Heart right ventricle (tissue), 16 donors: ENCODE results near the gene TMEM63B. TPM values are rescaled to one million over a fixed set of nuclear protein-coding genes. Genes with fewer than 3 reads are reported as not detected.

Experiments
- ATAC-seq, 8 donors: fragments of 200-7000 bp; cut with Tn5 transposase; one replicate each; pipeline ENCODE4 v1.9.1; 2020; ENCODE audit warnings: mild to moderate bottlenecking in 8 of 8, moderate library complexity in 8 of 8, moderate number of reproducible peaks in 1 of 8
- DNase-seq, 2 donors: peaks; one replicate each; pipeline ENCODE4 v3.0.0-alpha.2; 2020
- H3K27ac ChIP-seq, 10 donors: fragments of 200-600 bp; sonication (generic) in 2 of 10; one replicate each; pipeline versions ENCODE4 v1.5.0 to v1.8.0; 2020 to 2022; ENCODE audit warnings: mild to moderate bottlenecking in 3 of 10
- H3K27me3 ChIP-seq, 7 donors: fragments of 200-600 bp; one replicate each; pipeline ENCODE4 v1.8.0; 2021 to 2022; ENCODE audit warnings: mild to moderate bottlenecking in 2 of 7
- H3K36me3 ChIP-seq, 9 donors: fragments of 200-600 bp; sonication (generic) in 1 of 9; one replicate each; pipeline versions ENCODE4 v1.5.0 to v1.8.0; 2020 to 2022; ENCODE audit warnings: mild to moderate bottlenecking in 2 of 9
- H3K4me1 ChIP-seq, 9 donors: fragments of 200-600 bp; sonication (generic) in 1 of 9; one replicate each; pipeline versions ENCODE4 v1.5.0 to v1.8.0; 2020 to 2022; ENCODE audit warnings: mild to moderate bottlenecking in 4 of 9
- H3K4me3 ChIP-seq, 10 donors: fragments of 200-600 bp; sonication (generic) in 2 of 10; one replicate each; pipeline versions ENCODE4 v1.5.0 to v1.8.0; 2020 to 2022; ENCODE audit warnings: mild to moderate bottlenecking in 7 of 10, moderate library complexity in 2 of 10
- H3K9me3 ChIP-seq, 11 donors: fragments of 200-600 bp in 10 of 11; sonication (generic) in 2 of 11; one replicate each; pipeline versions ENCODE4 v1.5.0 to v1.8.0; 2013 to 2022; ENCODE audit warnings: mild to moderate bottlenecking in 2 of 11, control low read depth in 1 of 11, moderate library complexity in 1 of 11
- CTCF ChIP-seq, 9 donors: fragments of 200-600 bp; sonication (generic) in 2 of 9; IDR thresholded peaks; one replicate each; pipeline versions ENCODE4 v1.5.0 to v1.8.0; 2021 to 2022; ENCODE audit warnings: antibody characterized with exemption in 9 of 9, mild to moderate bottlenecking in 5 of 9, moderate library complexity in 1 of 9
- WGBS, 2 donors: extraction: QIAGEN DNeasy Blood & Tissue Kit; methylation state at CpG; one replicate each; pipeline ENCODE4 v1.1.7; 2013; ENCODE audit warnings: inconsistent platforms in 1 of 2; 5-methylcytosine and 5-hydroxymethylcytosine counted together
- intact Hi-C, 10 donors: fragments of 100-400 bp; cut with DNase I; formaldehyde crosslinking; loops; one replicate each; pipeline versions ENCODE4 v1.11.1 to v1.14.2; 2022
- polyA plus RNA-seq, 2 donors: library from polyadenylated mRNA; stranded (reverse); fragments of 200-250 nt; gene quantifications; one replicate each; pipeline ENCODE4 v1.2.3, GENCODE V29; 2013
- total RNA-seq, 10 donors: library from RNA; stranded (reverse); fragmentation: NEBNext Ultra II Directional in 3 of 10; extraction: Animal tissue kit (Norgen Biotek cat#: 25700) in 3 of 10; gene quantifications; one replicate each; pipeline versions ENCODE4 v1.2.1 to v1.2.4, GENCODE V29; 2021 to 2023
- donor health status: Arrhythmogenic right ventricular cardiomyopathy.
- donor health status: ischemic (EF 13 %, LVEDD 7.1; RV severe dilation, severe dysfunction).
- donor health status: healthy with polysubstance abuse.
- donor health status: DM: no; HTN: yes; CAD: no.
- donor health status: DM: no; HTN: no; CAD: no.
- donor health status: ischemic (EF 25% LVEDD 6.9; RV normal size, moderate dysfunction).
- donor health status: ischemic (EF 25% LVEDD 5.7; RV mildly dilated, moderate dysfunction).
- donor health status: healthy.
- donor health status: DM: yes; HTN: yes; CAD: no.
- donor health status: Ischemic cardiomyopathy.
- donor health status: ischemic (EF 35%, LVEDD 5.7; RV mildly dilated, moderate dysfunction).
- donor health status: nonischemic (EF 11% LVEDD 7.7; RV severe dilation, severe dysfunction).
- donor health status: DM: yes; HTN: yes; CAD: no.
- donor health status: PGD.
- donor health status: ischemic (EF 29% LVEDD 5.4; RV normal size, mild dysfunction).
- donor health status: nonischemic (EF 23%, LVEDD 6.1; RV moderate dilation, normal function).

The TMEM63B gene
- total and polyA plus RNA-seq, 12 donors, result 20.3 to 67.1 (median 37.3) TPM

- Histone ChIP-seq H3K36me3 (peaks cover 0 to 20% (median 0%) of the 10 kb centered on the region in 9 donors), H3K9me3 (no peaks in the 10 kb centered on the region), H3K4me1 (peaks cover 0 to 12% (median 0%) of the 10 kb centered on the region in 9 donors), H3K27ac (no peak overlapping the region), H3K4me3 (no peak overlapping the region), H3K27me3 (no peaks in the 10 kb centered on the region)
- peak; percentile 58 to 88 (median 81) for TF ChIP-seq CTCF (IDR thresholded peaks at IDR 0.05)
- WGBS, 2 donors, result 38 to 40% methylated on average over 3 of the region's 3 CpGs
- intact Hi-C loops, result loop anchor here (1.0 to 10.0 kb wide), 12 partner anchors 36 to 241 kb away; partner anchors contain the start of genes SLC35B2 (in 2 of the 10) and NFKBIE (in 1 of the 10)
- DNase-seq (peak; percentile 67 to 76), ATAC-seq (peak; percentile 60 to 86 (median 80))
These were observed 30.7 kb upstream of the TMEM63B start for GRCh38 chr6:44096612-44097011.

- Histone ChIP-seq H3K4me3 (no peak overlapping the region), H3K4me1 (peaks cover 0 to 12% (median 0%) of the 10 kb centered on the region in 9 donors), H3K9me3 (no peaks in the 10 kb centered on the region), H3K36me3 (peaks cover 0 to 18% (median 0%) of the 10 kb centered on the region in 9 donors), H3K27me3 (no peaks in the 10 kb centered on the region), H3K27ac (no peak overlapping the region)
- no peak for TF ChIP-seq CTCF (IDR thresholded peaks at IDR 0.05)
- intact Hi-C loops, result loop anchor here (1.0 to 10.0 kb wide), 11 partner anchors 34 to 239 kb away; partner anchors contain the start of genes SLC35B2 (in 2 of the 10) and NFKBIE (in 1 of the 10)
- ATAC-seq, result no peak
- no peak for DNase-seq
- WGBS, 2 donors, result 47 to 76% methylated on average over 2 of the region's 2 CpGs
These were observed 29.5 kb upstream of the TMEM63B start for GRCh38 chr6:44097782-44098317.

- Histone ChIP-seq H3K27me3 (no peaks in the 10 kb centered on the region), H3K27ac (no peak overlapping the region), H3K4me3 (no peak overlapping the region), H3K36me3 (peaks cover 0 to 27% (median 0%) of the 10 kb centered on the region in 9 donors), H3K4me1 (peaks cover 0 to 18% (median 7%) of the 10 kb centered on the region in 9 donors), H3K9me3 (no peaks in the 10 kb centered on the region)
- DNase-seq (no peak), ATAC-seq (no peak)
- no peak for TF ChIP-seq CTCF (IDR thresholded peaks at IDR 0.05)
- intact Hi-C loops, result loop anchor here (2.0 to 10.0 kb wide), 10 partner anchors 33 to 238 kb away; partner anchors contain the start of genes SLC35B2 (in 2 of the 10) and NFKBIE (in 1 of the 10)
- 39 to 68% methylated on average over 1 of the region's 1 CpG for WGBS, 2 donors
These were observed 28.2 kb upstream of the TMEM63B start for GRCh38 chr6:44099192-44099591.

- H3K4me1 ChIP-seq, result peaks cover 7 to 28% (median 16%) of the 10 kb centered on the region in 9 donors
- H3K9me3 ChIP-seq, result no peaks in the 10 kb centered on the region
- H3K27me3 ChIP-seq, result no peaks in the 10 kb centered on the region
- TF ChIP-seq CTCF (IDR thresholded peaks at IDR 0.05), result peak; percentile 18 to 67 (median 56)
- DNase-seq (peak in 1 of 2 donors; percentile 30), ATAC-seq (peak in 6 of 8 donors; percentile 30 to 63 (median 53))
- 36 to 40% methylated on average over 1 of the region's 1 CpG for WGBS, 2 donors
- peak overlapping the region in 1 of 10 donors; percentile 19 for H3K27ac ChIP-seq
- peaks cover 0 to 29% (median 0%) of the 10 kb centered on the region in 9 donors for H3K36me3 ChIP-seq
- no peak overlapping the region for H3K4me3 ChIP-seq
- intact Hi-C loops, result loop anchor here in 4 of 10 donors (2.0 to 10.0 kb wide), 4 partner anchors 37 to 137 kb away; no protein-coding TSS in a partner anchor
These were observed 27.2 kb upstream of the TMEM63B start for GRCh38 chr6:44100088-44100550.
